NCI-H510A (cell line): Measurements from ENCODE around the gene SETD1A.
A peak's percentile ranks its signal among the peaks of the same experiment; 100 is the strongest.

Experiments
- DNase-seq: peaks from one replicate; lab custom pipeline; 2025; lab: John Stamatoyannopoulos, UW

The SETD1A gene

GRCh38 chr16:31020536-31020935 lies 63.0 kb downstream of the SETD1A start:
- no peak for DNase-seq

DNA sequence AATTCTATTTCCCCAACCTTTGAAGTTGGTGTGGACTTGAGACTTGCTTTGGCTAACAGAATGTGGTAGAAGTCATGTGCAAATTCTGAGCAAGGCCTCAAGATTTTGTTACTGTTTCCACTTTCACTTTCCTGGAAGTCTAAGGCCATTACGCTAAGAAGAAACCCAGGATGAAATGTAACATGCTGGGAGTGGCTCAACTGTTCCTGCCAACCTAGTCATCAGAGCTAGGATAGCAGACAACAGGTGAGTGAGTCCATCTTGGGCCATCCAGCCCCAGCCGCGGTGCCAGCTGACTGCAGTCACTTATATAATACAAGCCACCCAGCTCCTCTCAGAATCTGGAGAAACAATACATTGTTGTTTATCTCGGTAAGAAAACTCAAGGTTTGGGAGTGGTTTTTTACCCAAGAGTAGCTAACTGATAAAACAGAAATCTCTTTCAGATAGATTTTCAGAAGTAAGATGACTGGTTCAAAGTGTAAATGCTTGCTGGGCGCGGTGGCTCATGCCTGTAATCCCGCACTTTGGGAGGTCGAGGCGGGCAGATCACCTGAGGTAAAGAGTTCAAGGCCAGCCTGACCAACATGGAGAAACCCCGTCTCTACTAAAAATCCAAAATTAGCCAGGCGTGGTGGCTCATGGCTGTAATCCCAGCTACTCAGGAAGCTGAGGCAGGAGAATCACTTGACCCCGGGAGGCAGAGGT lies 65.1 kb downstream of the SETD1A start:
- DNase-seq = no peak

DNA sequence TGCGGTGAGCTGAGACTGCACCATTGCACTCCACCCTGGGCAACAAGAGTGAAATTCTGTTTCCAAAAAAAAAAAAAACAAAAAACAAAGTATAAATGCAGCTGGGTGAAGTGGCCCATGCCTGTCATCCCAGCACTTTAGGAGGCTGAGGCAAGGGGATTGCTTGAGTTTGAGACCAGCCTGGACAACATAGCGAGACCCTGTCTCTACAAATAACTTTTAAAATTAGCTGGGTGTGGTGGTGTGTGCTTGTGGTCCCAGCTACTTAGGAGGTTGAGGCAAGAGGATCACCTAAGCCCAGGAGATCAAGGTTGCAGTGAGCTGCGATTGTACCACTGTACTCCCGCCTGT lies 65.7 kb downstream of the SETD1A start:
- no peak for DNase-seq

DNA sequence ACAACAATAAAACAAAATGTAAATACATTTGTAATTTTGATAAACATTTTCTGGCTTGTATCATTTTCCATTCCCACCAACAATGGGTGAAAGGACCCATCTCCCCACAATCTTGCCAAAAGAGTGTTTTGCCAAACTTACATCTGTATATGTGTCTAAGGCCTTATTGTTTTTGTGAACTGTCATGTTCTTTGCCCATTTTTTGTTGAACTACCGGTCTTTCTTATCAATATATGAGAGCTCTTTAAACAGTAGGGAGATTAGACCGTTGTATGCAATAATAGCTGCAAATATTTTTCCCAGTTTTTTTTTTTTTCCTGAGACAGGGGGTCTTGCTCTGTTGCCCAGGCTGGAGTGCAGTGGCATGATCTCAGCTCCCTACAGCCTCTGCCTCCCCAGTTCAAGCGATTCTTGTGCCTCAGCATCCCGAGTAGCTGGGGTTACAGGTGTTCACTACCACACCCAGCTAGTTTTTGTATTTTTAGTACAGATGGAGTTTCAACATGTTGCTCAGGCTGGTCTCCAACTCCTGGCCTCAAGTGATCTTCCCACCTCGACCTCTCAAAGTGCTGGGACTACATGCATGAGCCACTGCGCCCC lies 66.2 kb downstream of the SETD1A start:
- DNase-seq = no peak

- DNase-seq = no peak
Observed at GRCh38 chr16:31025339-31025738, 67.8 kb downstream of the SETD1A start.

DNA sequence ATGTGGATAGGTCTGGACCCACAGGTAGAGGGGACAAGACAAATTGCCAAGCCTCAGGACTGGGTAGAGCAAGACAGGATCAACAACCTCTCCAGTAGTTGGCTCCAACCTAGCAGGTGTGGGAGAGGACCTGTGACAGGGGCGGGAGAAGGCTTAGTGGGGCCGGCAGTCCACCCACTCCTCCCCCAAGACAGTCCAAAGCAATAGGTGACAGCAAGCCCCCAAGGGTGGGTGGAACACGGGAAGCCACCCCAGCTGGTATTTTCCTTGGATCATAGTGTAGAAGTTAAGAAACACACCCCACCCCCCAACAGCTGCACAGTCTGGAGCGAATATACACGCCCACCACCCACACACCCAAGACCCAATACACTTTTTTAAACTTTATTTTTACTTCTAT lies 71.7 kb downstream of the SETD1A start:
- DNase-seq = no peak

- DNase-seq = no peak
Observed at GRCh38 chr16:31031276-31031675, 73.7 kb downstream of the SETD1A start.

DNA sequence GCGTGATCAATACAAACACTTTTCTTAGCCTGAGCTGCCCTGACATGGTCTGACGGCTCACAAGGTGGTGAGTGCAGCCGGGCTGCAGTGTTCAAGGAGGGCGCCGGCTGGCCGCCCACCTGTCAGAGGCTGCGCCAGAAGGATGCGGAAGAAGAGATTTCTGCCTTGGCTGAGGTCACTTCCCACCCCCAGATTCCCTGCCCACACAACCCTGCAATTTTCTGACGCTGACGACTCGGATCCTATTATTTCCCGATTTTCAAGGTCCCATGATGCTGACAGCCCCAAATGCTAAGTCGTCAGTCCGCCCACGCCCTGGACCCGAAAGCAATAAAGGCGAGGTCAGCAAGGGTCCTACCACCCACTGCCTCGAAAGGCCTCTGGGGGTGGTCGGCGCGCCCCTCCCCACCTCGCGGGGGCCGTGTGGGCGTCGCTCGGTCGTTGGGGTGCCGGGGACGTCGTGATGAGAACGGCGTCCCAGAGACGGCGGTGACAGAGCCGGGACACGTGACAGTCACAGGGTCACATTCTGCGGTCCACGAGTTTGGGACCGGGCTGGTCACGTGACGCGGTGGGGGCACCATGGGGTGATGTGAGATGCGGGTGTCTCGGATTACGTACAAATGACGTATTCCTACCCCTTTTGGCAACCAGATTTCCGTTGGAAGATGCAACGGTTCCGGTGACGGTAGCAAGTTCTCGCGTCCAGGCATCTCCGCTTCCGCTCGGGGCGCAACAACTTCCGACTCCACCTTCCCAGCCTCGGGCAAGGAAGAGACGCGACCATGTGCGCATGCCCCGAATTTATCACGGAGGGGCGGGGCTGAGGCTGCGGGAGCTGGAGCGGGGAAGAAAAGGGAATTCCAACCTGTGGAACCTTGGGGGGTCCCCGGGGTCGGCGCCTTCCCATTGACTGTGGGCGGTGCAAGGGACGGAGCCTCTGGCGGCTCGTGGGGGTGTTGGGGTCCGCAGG lies 75.5 kb downstream of the SETD1A start, which contains the start of gene STX4:
Gene STX4, plus strand, starts transcription at position 823 of the 973 bp plus-strand sequence. CDS start 248 bp downstream, outside the sequence.
- peak; percentile 95 for DNase-seq

DNA sequence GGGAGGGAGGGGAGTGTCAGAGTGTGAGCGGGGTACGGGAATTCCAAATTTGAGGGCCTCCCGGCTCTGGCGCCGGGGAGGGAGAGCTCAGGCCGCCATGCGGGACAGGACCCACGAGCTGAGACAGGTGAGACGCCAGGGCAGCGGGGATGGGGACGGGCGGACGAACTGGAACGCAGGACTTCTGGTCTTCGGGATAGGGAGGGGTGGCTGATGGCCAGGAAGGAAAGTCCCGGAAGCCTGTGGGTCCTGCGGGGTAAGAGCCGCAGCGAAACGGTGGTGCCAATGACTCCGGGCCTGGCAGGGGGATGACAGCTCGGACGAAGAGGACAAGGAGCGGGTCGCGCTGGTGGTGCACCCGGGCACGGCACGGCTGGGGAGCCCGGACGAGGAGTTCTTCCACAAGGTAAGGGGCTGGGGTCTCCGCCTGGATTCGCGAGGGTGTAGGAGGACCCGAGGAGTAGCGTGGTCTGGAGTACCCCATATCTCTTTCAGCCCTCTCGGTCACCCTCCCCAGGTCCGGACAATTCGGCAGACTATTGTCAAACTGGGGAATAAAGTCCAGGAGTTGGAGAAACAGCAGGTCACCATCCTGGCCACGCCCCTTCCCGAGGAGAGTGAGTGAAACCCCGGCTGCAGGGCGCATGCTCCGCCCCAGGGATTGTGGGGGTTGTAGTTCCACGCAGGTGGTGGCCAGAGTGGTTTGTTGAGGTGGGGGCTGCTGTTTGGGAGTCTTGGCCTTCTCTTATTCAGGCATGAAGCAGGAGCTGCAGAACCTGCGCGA lies 76.3 kb downstream of the SETD1A start:
- peak; percentile 77 for DNase-seq
